H1 (cell line): ENCODE data around the gene EEIG2. TPM values are rescaled to one million over a fixed set of nuclear protein-coding genes. Genes with fewer than 3 reads are reported as not detected.

Experiments
- CTCF ChIA-PET: fragments of 300-600 bp; sonication (Branson Sonifier 250); formaldehyde crosslinking; loops from one replicate; lab custom pipeline; 2021; ENCODE audit not compliant: partially characterized antibody; lab: Charles Lee
- POLR2A ChIA-PET: fragments of 300-600 bp; sonication (Branson Sonifier 250); formaldehyde crosslinking; loops from one replicate; lab custom pipeline; 2021; ENCODE audit warnings: inconsistent platforms; ENCODE audit not compliant: partially characterized antibody; lab: Charles Lee
- DNase-seq, 2 experiments: peaks; one replicate each; pipeline versions ENCODE4 v3.0.0 to v3.0.0-alpha.2; 2010 to 2022; ENCODE audit warnings: low spot score in 2 of 2, low read depth in 1 of 2, mixed read lengths in 1 of 2
- FAIRE-seq: peaks from 2 replicates; lab custom pipeline; 2011; peaks lifted over from hg19 to GRCh38; lab: Jason Lieb, UNC
- H2AFZ ChIP-seq: 2 replicates; pipeline ENCODE4 v1.8.1; 2012; ENCODE audit warnings: low read length, inconsistent platforms
- H2AK5ac ChIP-seq: 2 replicates; pipeline ENCODE4 v1.6.1; 2013; ENCODE audit warnings: low read depth, low read length
- H2BK120ac ChIP-seq: replicated peaks from 2 replicates; pipeline ENCODE3; 2013; ENCODE audit warnings: low read depth, low read length, inconsistent platforms
- H2BK12ac ChIP-seq: 2 replicates; pipeline ENCODE4 v1.6.1; 2013; ENCODE audit warnings: low read depth, low read length
- H2BK15ac ChIP-seq: 2 replicates; pipeline ENCODE4 v1.6.1; 2013; ENCODE audit warnings: low read length
- H2BK20ac ChIP-seq: 2 replicates; pipeline ENCODE4 v1.6.1; 2013; ENCODE audit warnings: low read length
- H2BK5ac ChIP-seq: 2 replicates; pipeline ENCODE4 v1.6.1; 2013; ENCODE audit warnings: low read depth, low read length
- H3K14ac ChIP-seq: 2 replicates; pipeline ENCODE4 v1.6.1; 2013; ENCODE audit warnings: inconsistent platforms; ENCODE audit not compliant: insufficient read length
- H3K18ac ChIP-seq: 2 replicates; pipeline ENCODE4 v1.6.1; 2013; ENCODE audit warnings: low read length; ENCODE audit errors: extremely low read depth
- H3K23ac ChIP-seq: 2 replicates; pipeline ENCODE4 v1.6.1; 2013; ENCODE audit warnings: inconsistent platforms; ENCODE audit not compliant: insufficient read length
- H3K23me2 ChIP-seq: 2 replicates; pipeline ENCODE4 v1.6.1; 2013; ENCODE audit warnings: low read depth, low read length
- H3K27ac ChIP-seq: 2 replicates; pipeline ENCODE4 v1.6.1; 2011; ENCODE audit warnings: low read depth, low read length, inconsistent platforms
- H3K27me3 ChIP-seq, 4 experiments: replicated peaks in 1 of 4; 1 replicate in 1 of 4; 2 replicates in 3 of 4; pipeline versions ENCODE4 v1.6.1 to v1.8.1; 2011 to 2013; ENCODE audit warnings: low read length in 3 of 4, mild to moderate bottlenecking in 3 of 4, inconsistent platforms in 2 of 4, mixed read lengths in 2 of 4, moderate library complexity in 1 of 4; ENCODE audit not compliant: control insufficient read depth in 3 of 4, insufficient read depth in 3 of 4; ENCODE audit errors: extremely low read depth in 1 of 4
- H3K36me3 ChIP-seq, 4 experiments: 2 replicates each; pipeline versions ENCODE4 v1.6.1 to v1.8.1; 2011 to 2013; ENCODE audit warnings: mild to moderate bottlenecking in 4 of 4, low read length in 3 of 4, moderate library complexity in 2 of 4, control low read depth in 1 of 4, inconsistent platforms in 1 of 4; ENCODE audit not compliant: insufficient read depth in 4 of 4, control insufficient read depth in 2 of 4
- H3K4ac ChIP-seq: replicated peaks from 2 replicates; pipeline ENCODE3; 2013; ENCODE audit warnings: low read length, low read depth, mixed read lengths, inconsistent platforms; ENCODE audit not compliant: insufficient read length
- H3K4me1 ChIP-seq, 4 experiments: replicated peaks in 1 of 4; 1 replicate in 1 of 4; 2 replicates in 3 of 4; pipeline versions ENCODE4 v1.6.1 to v1.8.1; 2011 to 2013; ENCODE audit warnings: low read length in 3 of 4, inconsistent platforms in 2 of 4, mixed read lengths in 1 of 4; ENCODE audit not compliant: insufficient read depth in 4 of 4, control insufficient read depth in 3 of 4
- H3K4me2 ChIP-seq, 2 experiments: 2 replicates each; pipeline versions ENCODE4 v1.6.1 to v1.8.1; 2011 to 2013; ENCODE audit warnings: low read depth in 2 of 2, low read length in 2 of 2, control low read depth in 1 of 2, inconsistent platforms in 1 of 2, mild to moderate bottlenecking in 1 of 2; ENCODE audit not compliant: insufficient read depth in 1 of 2
- H3K4me3 ChIP-seq, 4 experiments: fragments of 200-600, 300-600 bp in 1 of 4; sonication (generic), shearing (Covaris generic), sonication (Bioruptor Twin) in 1 of 4; 2 replicates each; pipeline versions ENCODE4 v1.5.1 to v1.8.1; 2011 to 2016; ENCODE audit warnings: low read length in 4 of 4, low read depth in 3 of 4, control low read depth in 2 of 4, inconsistent platforms in 2 of 4, mild to moderate bottlenecking in 2 of 4, mixed read lengths in 1 of 4, moderate library complexity in 1 of 4; ENCODE audit not compliant: insufficient read depth in 2 of 4; ENCODE audit errors: extremely low read depth in 1 of 4
- H3K56ac ChIP-seq: replicated peaks from 2 replicates; pipeline ENCODE3; 2013; ENCODE audit warnings: low read depth, mild to moderate bottlenecking, mixed read lengths, low read length, inconsistent platforms; ENCODE audit not compliant: insufficient read length
- H3K79me1 ChIP-seq: 2 replicates; pipeline ENCODE4 v1.6.1; 2013; ENCODE audit warnings: low read depth, low read length, control low read depth
- H3K79me2 ChIP-seq, 2 experiments: 2 replicates each; pipeline versions ENCODE4 v1.6.1 to v1.8.1; 2012 to 2013; ENCODE audit warnings: low read length in 2 of 2, mild to moderate bottlenecking in 2 of 2, inconsistent platforms in 1 of 2; ENCODE audit not compliant: insufficient read depth in 2 of 2, control insufficient read depth in 1 of 2
- H3K9ac ChIP-seq, 4 experiments: replicated peaks in 1 of 4; 1 replicate in 1 of 4; 2 replicates in 3 of 4; pipeline versions ENCODE4 v1.6.1 to v1.8.1; 2011 to 2013; ENCODE audit warnings: low read depth in 3 of 4, low read length in 3 of 4, control low read depth in 2 of 4, mild to moderate bottlenecking in 2 of 4, moderate library complexity in 2 of 4, inconsistent platforms in 1 of 4; ENCODE audit errors: extremely low read depth in 1 of 4
- H3K9me3 ChIP-seq, 2 experiments: 2 replicates each; pipeline versions ENCODE4 v1.6.1 to v1.8.1; 2012 to 2013; ENCODE audit warnings: mild to moderate bottlenecking in 2 of 2, moderate library complexity in 2 of 2, control low read depth in 1 of 2, inconsistent platforms in 1 of 2, low read depth in 1 of 2, low read length in 1 of 2, mixed read lengths in 1 of 2; ENCODE audit not compliant: insufficient read depth in 2 of 2
- H4K20me1 ChIP-seq, 2 experiments: replicated peaks in 1 of 2; 2 replicates each; pipeline versions ENCODE3 to v1.8.1; 2011 to 2013; ENCODE audit warnings: inconsistent platforms in 2 of 2, low read length in 2 of 2, mild to moderate bottlenecking in 1 of 2; ENCODE audit not compliant: insufficient read depth in 2 of 2, control insufficient read depth in 1 of 2
- H4K5ac ChIP-seq: 2 replicates; pipeline ENCODE4 v1.6.1; 2013; ENCODE audit warnings: low read length, low read depth, mixed read lengths, inconsistent platforms; ENCODE audit not compliant: insufficient read length
- H4K8ac ChIP-seq: 2 replicates; pipeline ENCODE4 v1.8.0; 2013; ENCODE audit warnings: mild to moderate bottlenecking, moderate library complexity, low read length, inconsistent platforms; ENCODE audit not compliant: insufficient read depth; ENCODE audit errors: extremely low read depth
- H4K91ac ChIP-seq: replicated peaks from 2 replicates; pipeline ENCODE3; 2013; ENCODE audit warnings: low read length, mixed read lengths, inconsistent platforms; ENCODE audit not compliant: insufficient read length
- BRCA1 ChIP-seq: IDR thresholded peaks from 2 replicates; pipeline ENCODE4 v1.6.1; 2012; ENCODE audit warnings: low read depth, low read length, improper control_type of control experiment
- CEBPB ChIP-seq: IDR thresholded peaks from 2 replicates; pipeline ENCODE4 v1.6.1; 2012; ENCODE audit warnings: low read depth, low read length
- EP300 ChIP-seq, 2 experiments: IDR thresholded peaks; 1 replicate in 1 of 2; 2 replicates in 1 of 2; pipeline ENCODE4 v1.6.1; 2011 to 2012; ENCODE audit warnings: low read depth in 2 of 2, low read length in 2 of 2, mild to moderate bottlenecking in 2 of 2, borderline replicate concordance in 1 of 2, inconsistent platforms in 1 of 2, moderate library complexity in 1 of 2
- HDAC6 ChIP-seq: IDR thresholded peaks from one replicate; pipeline ENCODE4 v1.7.1; 2012; ENCODE audit warnings: low read depth, mild to moderate bottlenecking, inconsistent platforms, low read length, moderate library complexity
- KDM4A ChIP-seq: IDR thresholded peaks from one replicate; pipeline ENCODE4 v1.7.1; 2012; ENCODE audit warnings: low read depth, mild to moderate bottlenecking, moderate library complexity, low read length, inconsistent platforms; ENCODE audit not compliant: severe bottlenecking
- MAFK ChIP-seq: IDR thresholded peaks from 2 replicates; pipeline ENCODE4 v1.6.1; 2012; ENCODE audit warnings: low read depth, mild to moderate bottlenecking, improper control_type of control experiment, low read length
- POU5F1 ChIP-seq: IDR thresholded peaks from 2 replicates; pipeline ENCODE4 v1.6.1; 2011; ENCODE audit warnings: low read depth, mild to moderate bottlenecking, low read length, moderate library complexity
- RXRA ChIP-seq: IDR thresholded peaks from 2 replicates; pipeline ENCODE4 v1.6.1; 2011; ENCODE audit warnings: low read depth, mild to moderate bottlenecking, low read length, moderate library complexity; ENCODE audit not compliant: insufficient read depth
- SAP30 ChIP-seq: fragments of 300-600 bp; sonication (generic); IDR thresholded peaks from 2 replicates; pipeline ENCODE4 v1.7.1; 2012; ENCODE audit warnings: low read length, moderate library complexity, mild to moderate bottlenecking, inconsistent platforms; ENCODE audit not compliant: insufficient read depth, insufficient replicate concordance
- TAF7 ChIP-seq: optimal IDR thresholded peaks from 2 replicates; pipeline ENCODE3; 2011; ENCODE audit warnings: low read depth, mild to moderate bottlenecking, inconsistent platforms, low read length, moderate library complexity, borderline replicate concordance
- TBP ChIP-seq: IDR thresholded peaks from 2 replicates; pipeline ENCODE4 v1.6.1; 2011; ENCODE audit warnings: low read depth, low read length, improper control_type of control experiment
- TEAD4 ChIP-seq: IDR thresholded peaks from 2 replicates; pipeline ENCODE4 v1.6.1; 2012; ENCODE audit warnings: low read depth, low read length, inconsistent platforms, mixed read lengths
- WGBS, 2 experiments: shearing (Covaris generic) in 1 of 2; methylation state at CpG; one replicate each; pipeline versions ENCODE4 v1.1.6 to v1.1.7; 2013 to 2015; ENCODE audit warnings: low lambda C conversion rate in 2 of 2, mixed read lengths in 2 of 2, inconsistent platforms in 1 of 2, low coverage in 1 of 2, missing lambda C conversion rate in 1 of 2; ENCODE audit not compliant: insufficient replicate concordance in 2 of 2, insufficient coverage in 1 of 2, insufficient read length in 1 of 2; ENCODE audit errors: extremely low coverage in 1 of 2, missing lambda C conversion rate in 1 of 2; 5-methylcytosine and 5-hydroxymethylcytosine counted together
- polyA plus RNA-seq, 7 experiments: library from polyadenylated mRNA; depleted of rRNA in 3 of 7; stranded (reverse) in 5 of 7; unstranded in 2 of 7; fragments of >200 nt in 5 of 7; fragments of 200-250 nt in 2 of 7; gene quantifications; 1 replicate in 5 of 7; 2 replicates in 1 of 7; 4 replicates in 1 of 7; pipeline versions ENCODE4 v1.2.1 to v1.2.3, GENCODE V29; 2011 to 2013; ENCODE audit warnings: missing spikeins in 2 of 7, mixed read lengths in 2 of 7
- total RNA-seq: library from RNA; stranded (reverse); fragmentation: NEBNext Ultra II Directional; extraction: Animal tissue kit (Norgen Biotek cat#: 25700); gene quantifications from 2 replicates; pipeline ENCODE4 v1.2.1, GENCODE V29; 2021

The EEIG2 gene
- total and polyA plus RNA-seq, 2 of the 8 experiments (the other 6 are each of a cell fraction or from before 2014, with no cell fraction given): 6.1 to 20.1 TPM

GRCh38 chr1:108533351-108534083 lies 26.4 kb upstream of the EEIG2 start:
- no peak overlapping the region for H4K5ac ChIP-seq
- no peak overlapping the region for H2BK20ac ChIP-seq
- no peak overlapping the region for H3K4ac ChIP-seq
- H3K79me2 ChIP-seq: no peaks in the 10 kb centered on the region
- no peaks in the 10 kb centered on the region for H3K23me2 ChIP-seq
- no peak overlapping the region for H2BK15ac ChIP-seq
- no peak overlapping the region for H2BK120ac ChIP-seq
- DNase-seq (no peak), FAIRE-seq (no peak)
- H4K91ac ChIP-seq: no peak overlapping the region
- WGBS, 2 experiments: 42% methylated on average over 10 of the region's 10 CpGs; no CpG with 5 or more reads in 1 of the 2 experiments
- H3K9me3 ChIP-seq: peaks cover 0 to 10% of the 10 kb centered on the region in 2 experiments; a peak in 2 of 4 replicates
- H2BK12ac ChIP-seq: no peak overlapping the region
- no peak overlapping the region for H3K56ac ChIP-seq
- POLR2A ChIA-PET: interaction anchor here (0.7 to 1.7 kb wide), 3 partner anchors 9 to 27 kb away, joined by 3 to 7 read pairs (median 3); partner anchors contain the start of gene EEIG2
- CTCF ChIA-PET: interaction anchor here (0.8 to 5.3 kb wide), 5 partner anchors 9 to 110 kb away, joined by 3 to 27 read pairs (median 7); partner anchors contain the start of gene EEIG2
- no peaks in the 10 kb centered on the region for H4K20me1 ChIP-seq
- H3K27me3 ChIP-seq: no peaks in the 10 kb centered on the region
- no peak overlapping the region for H3K4me3 ChIP-seq
- H3K27ac ChIP-seq: no peak overlapping the region
- no peak overlapping the region for H2AK5ac ChIP-seq
- H3K4me2 ChIP-seq: peak overlapping the region; percentile 13 to 24; a peak in 2 of 4 replicates
- H3K23ac ChIP-seq: no peak overlapping the region
- no peaks in the 10 kb centered on the region for H3K79me1 ChIP-seq
- H2BK5ac ChIP-seq: no peak overlapping the region; the same call in 1 of the 2 replicates
- no peak overlapping the region; the same call in 1 of the 2 replicates for H3K18ac ChIP-seq
- peak overlapping the region; percentile 55 for H2AFZ ChIP-seq
- no peak overlapping the region; a peak in 1 of 7 replicates for H3K9ac ChIP-seq
- no peak overlapping the region for H3K14ac ChIP-seq
- peaks cover 0 to 2% (median 0%) of the 10 kb centered on the region in 4 experiments; a peak in 2 of 7 replicates for H3K4me1 ChIP-seq
- H4K8ac ChIP-seq: peak overlapping the region; percentile 12; the same call in 1 of the 2 replicates
- no peaks in the 10 kb centered on the region for H3K36me3 ChIP-seq
- TF ChIP-seq CEBPB (no peak), TBP (no peak), POU5F1 (no peak), KDM4A (no peak), TAF7 (no peak), MAFK (no peak), TEAD4 (no peak), BRCA1 (no peak), HDAC6 (no peak), RXRA (no peak), EP300 (IDR thresholded peaks at IDR 0.05; ENCODE audit: borderline replicate concordance in 1 of 2, low read depth in 2 of 2, low read length in 2 of 2) (no peak), SAP30 (no peak)
